Large intestine (tissue), 3 donors: ENCODE data around the gene CLHC1. TPM values are rescaled to one million over a fixed set of nuclear protein-coding genes. Genes with fewer than 3 reads are reported as not detected.
"Not testable (repeated sequence)": the region's sequence is repeated elsewhere in the genome, so short reads cannot be mapped to it uniquely, and the experiment has no call there.

Source experiments
- DNase-seq, 2 donors: peaks; one replicate each; pipeline versions ENCODE4 v3.0.0 to v3.0.0-alpha.2; 2013
- H3K27ac ChIP-seq: one replicate; pipeline ENCODE4 v1.5.1; 2013; ENCODE audit warnings: low read length
- H3K27me3 ChIP-seq: 2 replicates; pipeline ENCODE4 v1.6.1; 2013; ENCODE audit warnings: low read length; ENCODE audit not compliant: control insufficient read depth, insufficient read depth
- H3K36me3 ChIP-seq: 2 replicates; pipeline ENCODE4 v1.6.1; 2013; ENCODE audit warnings: low read length; ENCODE audit not compliant: control insufficient read depth, insufficient read depth
- H3K4me1 ChIP-seq: one replicate; pipeline ENCODE4 v1.6.1; 2013; ENCODE audit warnings: low read length; ENCODE audit not compliant: control insufficient read depth, insufficient read depth
- H3K4me3 ChIP-seq: one replicate; pipeline ENCODE4 v1.5.1; 2013; ENCODE audit warnings: low read length
- H3K9me3 ChIP-seq: one replicate; pipeline ENCODE4 v1.6.1; 2013; ENCODE audit warnings: mild to moderate bottlenecking, low read depth, low read length, moderate library complexity; ENCODE audit not compliant: control insufficient read depth
- WGBS: methylation state at CpG from one replicate; pipeline ENCODE4 v1.1.5; 2013; ENCODE audit warnings: low lambda C conversion rate; ENCODE audit not compliant: insufficient coverage; 5-methylcytosine and 5-hydroxymethylcytosine counted together
- polyA plus RNA-seq: library from polyadenylated mRNA; unstranded; fragments of 120-200 nt; gene quantifications from one replicate; pipeline ENCODE4 v1.2.1, GENCODE V29; 2013

The CLHC1 gene
- polyA plus RNA-seq, 1 donor: 17.9 TPM

DNA sequence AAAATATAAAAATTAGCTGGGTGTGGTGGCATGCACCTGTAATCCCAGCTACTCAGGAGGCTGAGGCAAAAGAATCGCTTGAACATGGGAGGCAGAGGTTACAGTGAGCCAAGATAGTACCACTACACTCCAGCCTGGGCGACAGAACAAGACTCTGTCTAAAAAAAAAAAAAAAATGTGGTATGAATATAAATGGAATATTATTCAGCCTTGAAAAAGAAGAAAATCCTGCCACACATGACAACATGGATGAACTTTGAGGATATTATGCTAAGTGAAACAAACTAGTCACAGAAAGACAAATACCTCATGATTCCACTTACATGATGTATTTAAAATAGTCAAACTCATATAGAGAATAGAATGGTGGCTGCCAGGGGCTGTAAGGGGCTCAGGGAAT is 88.4 kb downstream of the CLHC1 start:
- H3K4me1 ChIP-seq: peaks cover 14% of the 10 kb centered on the region
- H3K4me3 ChIP-seq, H3K36me3 ChIP-seq, H3K27ac ChIP-seq, H3K9me3 ChIP-seq, DNase-seq, H3K27me3 ChIP-seq: not testable (repeated sequence)
- 100% methylated on average over 1 of the region's 2 CpGs for WGBS

GRCh38 chr2:55142518-55142917 is 89.6 kb downstream of the CLHC1 start:
- DNase-seq: no peak
- no CpG with 5 or more reads among the region's 2 CpGs for WGBS
- no peaks in the 10 kb centered on the region for H3K9me3 ChIP-seq
- H3K27me3 ChIP-seq: no peaks in the 10 kb centered on the region
- peaks cover 18% of the 10 kb centered on the region for H3K4me1 ChIP-seq
- no peak overlapping the region for H3K27ac ChIP-seq
- H3K4me3 ChIP-seq: no peak overlapping the region
- no peaks in the 10 kb centered on the region for H3K36me3 ChIP-seq

DNA sequence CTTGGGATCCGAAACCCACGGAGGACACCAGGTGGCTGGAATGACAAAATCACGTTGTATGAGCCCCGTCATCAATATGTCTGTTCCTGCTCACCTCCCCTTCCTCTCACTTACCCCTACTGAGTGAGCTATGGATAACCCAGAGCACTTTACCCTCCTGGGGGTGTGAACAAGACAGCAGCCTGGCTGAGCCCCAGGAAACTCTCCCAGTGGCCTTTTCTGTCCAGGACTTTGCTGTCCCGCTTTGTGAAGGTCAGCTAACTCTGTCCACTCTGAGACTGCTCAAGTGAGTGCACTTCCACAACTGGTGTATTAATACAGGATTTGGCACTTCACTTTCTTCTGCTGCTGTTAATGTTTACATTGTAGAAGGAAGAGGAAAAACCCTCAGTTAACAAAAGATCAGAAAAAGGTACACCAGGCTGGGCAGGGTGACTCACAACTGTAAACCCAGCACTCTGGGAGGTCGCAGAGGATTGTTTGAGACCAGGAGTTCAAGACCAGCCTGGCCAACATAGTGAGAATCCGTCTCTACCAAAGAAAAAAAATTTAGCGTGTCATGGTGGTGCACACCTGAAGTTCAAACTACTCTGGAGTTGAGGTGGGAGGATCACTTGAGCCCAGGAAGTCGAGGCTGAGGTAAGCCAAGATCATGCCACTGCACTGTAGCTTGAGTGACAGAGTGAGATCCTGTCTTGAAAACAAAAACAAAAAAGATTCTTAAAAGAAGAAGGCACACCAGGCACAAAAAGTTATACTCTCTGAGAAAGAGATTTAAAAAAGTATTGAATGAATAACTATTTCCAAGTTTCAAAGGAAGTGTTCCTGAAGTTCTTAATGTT is 90.3 kb downstream of the CLHC1 start:
- peak in 1 of 2 donors; percentile 14 for DNase-seq
- peaks cover 24% of the 10 kb centered on the region for H3K4me1 ChIP-seq
- 100% methylated on average over 1 of the region's 9 CpGs for WGBS
- no peaks in the 10 kb centered on the region for H3K9me3 ChIP-seq
- no peaks in the 10 kb centered on the region for H3K36me3 ChIP-seq
- H3K27ac ChIP-seq: peak overlapping the region; percentile 49
- no peak overlapping the region for H3K4me3 ChIP-seq
- H3K27me3 ChIP-seq: no peaks in the 10 kb centered on the region

- no CpG with 5 or more reads among the region's 8 CpGs for WGBS
- Histone ChIP-seq H3K27ac (peak overlapping the region; percentile 67), H3K4me3 (no peak overlapping the region), H3K36me3 (no peaks in the 10 kb centered on the region), H3K4me1 (peaks cover 35% of the 10 kb centered on the region), H3K27me3 (no peaks in the 10 kb centered on the region), H3K9me3 (no peaks in the 10 kb centered on the region)
- DNase-seq: peak; percentile 76 to 84
These were observed 91.5 kb downstream of the CLHC1 start for GRCh38 chr2:55140316-55141219.

- no peaks in the 10 kb centered on the region for H3K36me3 ChIP-seq
- no CpG with 5 or more reads among the region's 3 CpGs for WGBS
- no peak overlapping the region for H3K4me3 ChIP-seq
- no peak for DNase-seq
- no peaks in the 10 kb centered on the region for H3K9me3 ChIP-seq
- peaks cover 42% of the 10 kb centered on the region for H3K4me1 ChIP-seq
- no peak overlapping the region for H3K27ac ChIP-seq
- H3K27me3 ChIP-seq: no peaks in the 10 kb centered on the region
These were observed 92.8 kb downstream of the CLHC1 start for GRCh38 chr2:55139305-55139704.

GRCh38 chr2:55138882-55139229 is 93.2 kb downstream of the CLHC1 start:
- Histone ChIP-seq H3K27ac (no peak overlapping the region), H3K27me3 (no peaks in the 10 kb centered on the region), H3K36me3 (no peaks in the 10 kb centered on the region), H3K4me1 (peaks cover 47% of the 10 kb centered on the region), H3K9me3 (no peaks in the 10 kb centered on the region), H3K4me3 (no peak overlapping the region)
- DNase-seq: no peak
- WGBS: no CpG with 5 or more reads among the region's 5 CpGs

- no peak overlapping the region for H3K4me3 ChIP-seq
- H3K27ac ChIP-seq: no peak overlapping the region
- no CpG with 5 or more reads among the region's 12 CpGs for WGBS
- no peak for DNase-seq
- no peaks in the 10 kb centered on the region for H3K36me3 ChIP-seq
- H3K27me3 ChIP-seq: no peaks in the 10 kb centered on the region
- peaks cover 53% of the 10 kb centered on the region for H3K4me1 ChIP-seq
- H3K9me3 ChIP-seq: no peaks in the 10 kb centered on the region
These were observed 93.8 kb downstream of the CLHC1 start for GRCh38 chr2:55138014-55138881.

DNA sequence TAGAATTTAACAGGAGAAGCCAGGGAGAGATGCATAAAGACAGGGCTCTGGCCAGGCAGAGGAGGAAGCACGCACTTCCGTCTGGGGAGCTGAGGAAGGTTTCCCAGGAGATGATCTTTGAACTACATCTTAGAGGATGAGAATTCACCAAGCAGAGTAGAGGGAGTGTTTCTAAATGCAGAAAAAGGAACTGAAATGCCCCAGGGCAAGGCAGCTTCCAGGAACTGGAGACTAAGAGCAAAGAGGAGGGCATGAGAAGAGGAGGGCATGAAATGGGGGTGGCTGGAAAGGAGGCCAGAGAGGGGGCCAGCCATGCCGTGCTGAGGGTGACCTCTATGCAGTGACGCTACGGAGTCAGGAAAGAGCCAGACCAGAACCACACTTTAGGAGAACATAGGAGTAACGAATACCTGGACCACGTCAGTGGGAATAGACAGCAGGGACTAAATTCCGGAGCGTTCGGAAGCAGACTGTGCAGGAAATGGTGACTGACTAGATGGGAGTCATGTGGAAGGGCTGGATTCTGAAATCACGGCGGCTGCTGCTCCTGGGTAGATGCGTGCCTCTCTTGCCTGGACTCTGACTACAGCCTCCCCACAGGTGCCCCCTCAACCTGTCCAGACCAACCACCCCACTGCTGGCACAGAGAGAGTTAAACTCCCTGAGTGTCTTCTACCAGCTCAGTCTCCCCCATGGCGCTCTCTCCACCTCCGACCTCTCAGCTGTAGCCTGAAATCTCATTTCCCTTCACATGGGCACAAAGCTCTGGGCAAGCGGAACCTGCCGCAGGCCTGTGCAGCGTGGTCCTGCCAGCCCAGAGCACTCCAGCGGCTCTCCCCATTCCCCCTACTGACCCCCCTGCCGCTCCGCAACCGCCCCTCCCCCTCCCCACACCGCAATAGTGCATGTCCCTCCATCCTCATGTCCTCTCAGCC is 94.8 kb downstream of the CLHC1 start:
- WGBS: no CpG with 5 or more reads among the region's 23 CpGs
- Histone ChIP-seq H3K36me3 (no peaks in the 10 kb centered on the region), H3K4me1 (peaks cover 54% of the 10 kb centered on the region), H3K9me3 (no peaks in the 10 kb centered on the region), H3K27ac (peak overlapping the region; percentile 62), H3K27me3 (no peaks in the 10 kb centered on the region), H3K4me3 (no peak overlapping the region)
- peak in 1 of 2 donors; percentile 56 for DNase-seq

- DNase-seq: peak; percentile 63 to 83
- Histone ChIP-seq H3K4me1 (peaks cover 46% of the 10 kb centered on the region), H3K9me3 (no peaks in the 10 kb centered on the region), H3K36me3 (no peaks in the 10 kb centered on the region), H3K27me3 (no peaks in the 10 kb centered on the region), H3K4me3 (no peak overlapping the region), H3K27ac (peak overlapping the region; percentile 62)
- WGBS: no CpG with 5 or more reads among the region's 4 CpGs
These were observed 96.0 kb downstream of the CLHC1 start for GRCh38 chr2:55136138-55136541.
